Measurements from ENCODE around the gene BIRC3. TPM values are rescaled to one million over a fixed set of nuclear protein-coding genes. Genes with fewer than 3 reads are reported as not detected.
"Not testable (repeated sequence)": the region's sequence is repeated elsewhere in the genome, so short reads cannot be mapped to it uniquely, and the experiment has no call there.

The BIRC3 gene
- polyA plus RNA-seq, 1 donor: 1.0 TPM

GRCh38 chr11:102374633-102375424, 57.5 kb downstream of the BIRC3 start:
- DNase-seq (ENCODE audit: low read depth): not testable (repeated sequence)

DNA sequence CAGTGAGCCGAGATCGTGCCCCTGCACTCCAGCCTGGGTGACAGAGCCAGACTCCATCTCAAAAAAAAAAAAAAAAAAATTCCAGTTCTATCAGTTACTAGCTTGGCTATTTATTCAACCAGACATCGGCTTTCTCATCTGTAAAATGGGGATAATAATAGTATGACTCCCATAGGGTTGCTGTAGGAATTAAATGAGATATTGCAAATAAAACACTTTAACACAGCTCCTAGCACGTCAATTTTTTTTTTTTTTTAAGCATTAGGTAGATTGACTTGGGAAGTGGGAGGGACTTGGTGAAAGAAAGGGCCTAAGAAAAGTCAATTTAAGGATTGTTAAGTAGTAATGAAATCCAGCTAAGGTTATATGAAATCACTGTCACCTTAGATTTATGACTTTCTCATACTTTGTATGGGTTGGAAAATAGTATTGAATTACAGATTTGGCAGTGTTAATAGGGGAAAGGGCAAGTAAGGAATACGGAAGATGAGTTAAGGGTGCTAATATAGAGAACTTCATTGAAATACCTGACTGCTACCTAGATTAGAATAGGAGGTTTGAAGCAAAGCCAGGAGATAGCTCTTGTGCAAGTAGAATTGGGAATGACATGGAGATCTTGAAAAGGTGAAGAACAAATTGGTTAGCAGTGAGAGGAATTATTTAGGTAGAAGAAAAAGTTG, 58.6 kb downstream of the BIRC3 start:
- no peak for DNase-seq (ENCODE audit: low read depth)

- DNase-seq (ENCODE audit: low read depth): no peak
Observed at GRCh38 chr11:102377891-102378290, 60.6 kb downstream of the BIRC3 start.

DNA sequence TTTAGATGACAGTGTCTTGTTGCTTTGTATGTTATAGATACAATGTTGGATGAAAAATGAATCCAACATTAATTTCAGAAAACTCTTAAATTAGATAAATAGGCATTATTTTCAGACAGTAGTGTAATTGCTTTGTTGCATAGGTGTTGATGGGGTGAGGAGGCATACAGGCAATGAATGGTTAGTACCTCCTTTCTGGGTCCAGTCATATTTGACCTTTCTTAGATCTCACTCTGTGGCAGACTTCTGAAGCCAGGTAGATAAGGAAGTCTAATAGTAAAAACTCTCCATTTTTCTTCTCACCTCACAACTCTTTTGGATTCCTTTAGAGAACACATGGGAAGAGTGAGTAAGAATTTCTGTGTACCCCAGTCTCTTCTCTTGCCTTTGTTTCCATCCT, 61.5 kb downstream of the BIRC3 start:
- DNase-seq (ENCODE audit: low read depth): no peak

DNA sequence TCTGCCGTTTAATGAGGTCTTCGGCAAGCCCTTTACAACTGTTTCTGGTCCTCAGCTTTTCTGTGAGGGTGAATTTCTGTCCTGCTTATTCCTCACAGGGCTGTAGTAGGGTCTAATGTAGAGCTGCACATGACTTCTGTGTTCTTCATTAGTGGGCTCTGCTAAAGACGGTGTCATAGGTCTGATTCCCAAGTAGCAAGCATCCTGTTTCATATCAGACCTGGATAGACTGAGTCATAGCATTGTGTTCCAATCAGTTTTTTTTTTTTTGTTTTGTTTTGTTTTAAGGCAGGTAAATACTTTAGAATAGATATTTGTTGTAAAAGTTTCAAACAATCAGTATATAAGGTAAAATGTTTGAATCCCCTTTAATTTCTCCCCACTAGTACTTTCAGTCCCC, 65.1 kb downstream of the BIRC3 start:
- DNase-seq (ENCODE audit: low read depth): no peak

GRCh38 chr11:102383839-102384238, 66.6 kb downstream of the BIRC3 start:
- no peak for DNase-seq (ENCODE audit: low read depth)

DNA sequence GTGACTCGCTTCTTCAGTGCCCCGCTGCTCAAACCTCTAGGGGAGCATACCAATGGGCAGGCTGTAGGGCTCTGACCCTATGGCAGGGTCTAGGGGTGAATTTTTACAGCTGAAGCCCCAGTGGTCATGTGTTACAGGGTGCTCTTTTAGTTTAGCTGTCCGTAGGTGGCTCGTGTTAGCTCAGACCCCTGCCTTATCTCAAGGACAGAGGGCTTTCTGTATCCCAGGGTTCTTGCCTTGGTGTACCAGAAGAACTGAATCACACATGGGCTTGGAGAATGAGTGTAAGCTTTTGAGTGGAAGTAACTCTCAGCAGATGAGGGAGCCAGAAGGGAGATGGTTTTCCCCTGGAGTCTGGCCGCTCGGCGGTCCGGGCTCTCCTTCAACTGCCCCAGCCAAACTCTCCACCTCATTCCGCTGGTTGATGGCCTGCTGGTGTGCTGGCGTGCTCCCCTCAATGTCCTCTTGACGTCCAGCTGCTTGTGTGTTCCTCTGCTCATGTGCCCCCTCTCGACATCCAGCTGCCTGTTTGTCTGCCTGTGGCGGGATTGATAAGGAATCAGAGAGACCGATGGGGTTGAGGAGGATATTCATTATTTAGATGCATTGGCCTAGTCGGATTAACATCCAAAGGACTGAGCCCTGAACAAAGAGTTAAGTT, 67.3 kb downstream of the BIRC3 start:
- no peak for DNase-seq (ENCODE audit: low read depth)

- DNase-seq (ENCODE audit: low read depth): no peak
Observed at GRCh38 chr11:102385085-102386007, 68.1 kb downstream of the BIRC3 start.

DNA sequence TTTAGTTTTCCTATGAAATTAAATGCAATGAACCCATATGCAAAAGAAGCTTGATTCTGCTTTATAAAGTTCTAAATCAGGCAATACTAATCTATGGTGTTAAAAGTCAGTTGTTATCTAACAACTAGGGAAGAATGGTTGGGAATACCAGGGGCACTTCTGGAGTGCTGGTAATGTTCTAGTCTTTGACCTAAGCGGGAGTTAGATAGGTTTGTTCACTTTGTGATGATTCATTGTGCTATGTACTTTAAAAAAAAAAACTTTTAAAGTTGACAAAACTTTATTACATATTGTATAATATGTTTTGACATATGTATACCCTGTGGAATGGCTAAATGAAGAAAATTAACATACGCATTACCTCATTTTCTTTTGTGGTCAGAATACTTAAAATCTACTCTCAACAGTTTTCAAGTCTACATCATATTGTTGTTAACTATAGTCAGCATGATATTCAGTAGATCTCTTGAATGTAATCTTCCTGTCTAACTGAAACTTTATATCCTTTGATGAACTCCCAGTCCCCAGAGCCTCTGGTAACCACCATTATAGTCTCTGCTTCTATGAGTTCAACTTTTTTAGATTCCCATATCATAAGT, 69.0 kb downstream of the BIRC3 start:
- no peak for DNase-seq (ENCODE audit: low read depth)

- no peak for DNase-seq (ENCODE audit: low read depth)
Observed at GRCh38 chr11:102387043-102387781, 69.9 kb downstream of the BIRC3 start.

Other genes with a start within 250 kb of the BIRC3 start
- gene YAP1, start 207.0 kb upstream of the BIRC3 start, polyA plus RNA-seq (ENCODE audit: insufficient read length): 74.0 TPM
- gene BIRC2, start 29.7 kb downstream of the BIRC3 start, polyA plus RNA-seq (ENCODE audit: insufficient read length): 42.4 TPM
- gene TMEM123, start 135.3 kb downstream of the BIRC3 start, polyA plus RNA-seq (ENCODE audit: insufficient read length): 140 TPM
- not detected for gene MMP7, start 213.3 kb downstream of the BIRC3 start, polyA plus RNA-seq (ENCODE audit: insufficient read length)